Right atrium auricular region (tissue), 2 donors: Measurements from ENCODE around the gene OR2S2. TPM values are rescaled to one million over a fixed set of nuclear protein-coding genes. Genes with fewer than 3 reads are reported as not detected.
"Not testable (repeated sequence)": the region's sequence is repeated elsewhere in the genome, so short reads cannot be mapped to it uniquely, and the experiment has no call there.

ENCODE experiments used
- DNase-seq: peaks from one replicate; pipeline ENCODE4 v3.0.0-alpha.2; 2019; ENCODE audit warnings: low spot score
- H3K27ac ChIP-seq, 2 donors: fragments of 200-600 bp; sonication (generic); 1 replicate in 1 of 2; 2 replicates in 1 of 2; pipeline ENCODE4 v1.5.1; 2016 to 2019
- H3K27me3 ChIP-seq, 2 donors: fragments of 200-600 bp; sonication (generic); one replicate each; pipeline versions ENCODE4 v1.5.1 to v1.6.0; 2017 to 2019
- H3K36me3 ChIP-seq: fragments of 200-600 bp; sonication (generic); one replicate; pipeline ENCODE4 v1.5.1; 2016
- H3K4me1 ChIP-seq, 2 donors: fragments of 200-600 bp; sonication (generic); one replicate each; pipeline versions ENCODE4 v1.5.1 to v1.6.0; 2017 to 2019
- H3K4me3 ChIP-seq, 2 donors: fragments of 200-600 bp; sonication (generic); 1 replicate in 1 of 2; 2 replicates in 1 of 2; pipeline ENCODE4 v1.5.1; 2017 to 2019; ENCODE audit warnings: mild to moderate bottlenecking in 1 of 2, moderate library complexity in 1 of 2
- H3K9me3 ChIP-seq, 2 donors: fragments of 200-600 bp; sonication (generic); one replicate each; pipeline ENCODE4 v1.5.1; 2019
- CTCF ChIP-seq, 2 donors: fragments of 200-600 bp; sonication (generic); IDR thresholded peaks; one replicate each; pipeline ENCODE4 v1.5.1; 2019; ENCODE audit warnings: antibody characterized with exemption in 2 of 2
- total RNA-seq, 2 donors: library from RNA; depleted of rRNA; stranded (reverse); fragments of >200 nt; gene quantifications; one replicate each; pipeline ENCODE4 v1.1.0, GENCODE V29; 2016

The OR2S2 gene
- total RNA-seq = not detected

- Histone ChIP-seq H3K9me3 (no peaks in the 10 kb centered on the region), H3K27ac (no peak within 1 kb of the TSS), H3K27me3 (no peaks in the 10 kb centered on the region), H3K4me1 (no peaks in the 10 kb centered on the region), H3K4me3 (no peak within 1 kb of the TSS), H3K36me3 (no peaks in the 10 kb centered on the region)
- no peak for TF ChIP-seq CTCF (IDR thresholded peaks at IDR 0.05)
- DNase-seq = no peak
Measured at GRCh38 chr9:35958104-35958837, at the start of gene OR2S2. Gene OR2S2, minus strand, starts transcription at chr9:35958154. Its CDS starts 56 bp downstream, at chr9:35958098.

- H3K4me3 ChIP-seq = no peak overlapping the region
- no peak for TF ChIP-seq CTCF (IDR thresholded peaks at IDR 0.05)
- H3K27me3 ChIP-seq = no peaks in the 10 kb centered on the region
- DNase-seq = no peak
- H3K4me1 ChIP-seq = no peaks in the 10 kb centered on the region
- H3K9me3 ChIP-seq = peaks cover 0 to 12% of the 10 kb centered on the region in 2 donors
- no peaks in the 10 kb centered on the region for H3K36me3 ChIP-seq
- no peak overlapping the region for H3K27ac ChIP-seq
Measured at GRCh38 chr9:36007316-36007708, 49.4 kb upstream of the OR2S2 start.

- Histone ChIP-seq H3K4me3 (no peak overlapping the region), H3K27me3 (no peaks in the 10 kb centered on the region), H3K27ac (no peak overlapping the region), H3K4me1 (no peaks in the 10 kb centered on the region), H3K36me3 (no peaks in the 10 kb centered on the region), H3K9me3 (peaks cover 0 to 12% of the 10 kb centered on the region in 2 donors)
- DNase-seq = no peak
- no peak for TF ChIP-seq CTCF (IDR thresholded peaks at IDR 0.05)
Measured at GRCh38 chr9:36006549-36007315, 48.8 kb upstream of the OR2S2 start.

- Histone ChIP-seq H3K27ac (no peak overlapping the region), H3K36me3 (no peaks in the 10 kb centered on the region), H3K9me3 (peaks cover 0 to 12% of the 10 kb centered on the region in 2 donors), H3K27me3 (no peaks in the 10 kb centered on the region), H3K4me3 (no peak overlapping the region), H3K4me1 (no peaks in the 10 kb centered on the region)
- no peak for DNase-seq
- TF ChIP-seq CTCF (IDR thresholded peaks at IDR 0.05) = no peak
Measured at GRCh38 chr9:36005891-36006290, 47.9 kb upstream of the OR2S2 start.

GRCh38 chr9:35998333-35998732 is 40.4 kb upstream of the OR2S2 start:
- Histone ChIP-seq H3K27me3 (no peaks in the 10 kb centered on the region), H3K4me1 (peaks cover 0 to 3% of the 10 kb centered on the region in 2 donors), H3K27ac (no peak overlapping the region), H3K36me3 (no peaks in the 10 kb centered on the region), H3K4me3 (no peak overlapping the region), H3K9me3 (peaks cover 0 to 9% of the 10 kb centered on the region in 2 donors)
- no peak for TF ChIP-seq CTCF (IDR thresholded peaks at IDR 0.05)
- DNase-seq = no peak

- H3K4me3 ChIP-seq, H3K9me3 ChIP-seq, DNase-seq, H3K36me3 ChIP-seq, H3K4me1 ChIP-seq, H3K27me3 ChIP-seq: not testable (repeated sequence)
- H3K27ac ChIP-seq = peak overlapping the region in 1 of 2 donors; percentile 75
Measured at GRCh38 chr9:35997016-35997415, 39.1 kb upstream of the OR2S2 start.
